OCI-LY3 (cell line): Measurements from ENCODE around the gene PATJ.

Experiments
- H2AFZ ChIP-seq: fragments of 200-600, 300-600 bp; shearing (Covaris generic); 2 replicates; pipeline ENCODE4 v1.6.0; 2014; ENCODE audit warnings: antibody characterized with exemption, low read depth, low read length
- H3K27ac ChIP-seq: fragments of 200-600, 300-600 bp; sonication (generic); 2 replicates; pipeline ENCODE4 v1.5.1; 2014; ENCODE audit warnings: mild to moderate bottlenecking, low read length, moderate library complexity, mixed read lengths
- H3K27me3 ChIP-seq: fragments of 200-600, 300-600 bp; sonication (generic); 2 replicates; pipeline ENCODE4 v1.6.1; 2014; ENCODE audit warnings: low read depth, low read length, mixed read lengths
- H3K36me3 ChIP-seq: fragments of 200-600, 300-600 bp; sonication (generic); replicated peaks from 2 replicates; pipeline ENCODE3; 2014; ENCODE audit warnings: low read depth, low read length, mixed read lengths
- H3K4me1 ChIP-seq: fragments of 300-600, 200-600 bp; sonication (generic); 2 replicates; pipeline ENCODE4 v1.6.1; 2014; ENCODE audit warnings: low read length, mixed read lengths
- H3K4me2 ChIP-seq: fragments of 200-600, 300-600 bp; sonication (generic); 2 replicates; pipeline ENCODE4 v1.6.1; 2014; ENCODE audit warnings: low read length, mixed read lengths
- H3K4me3 ChIP-seq: fragments of 300-600, 200-600 bp; sonication (generic); 2 replicates; pipeline ENCODE4 v1.5.1; 2014; ENCODE audit warnings: antibody characterized with exemption, mild to moderate bottlenecking, low read length, moderate library complexity
- H3K79me2 ChIP-seq: fragments of 300-600, 200-600 bp; shearing (Covaris generic); 2 replicates; pipeline ENCODE4 v1.6.1; 2014; ENCODE audit warnings: mild to moderate bottlenecking, low read length, mixed read lengths
- H3K9ac ChIP-seq: fragments of 300-600, 200-600 bp; shearing (Covaris generic); 2 replicates; pipeline ENCODE4 v1.6.0; 2014; ENCODE audit warnings: mild to moderate bottlenecking, low read length, moderate library complexity
- H3K9me3 ChIP-seq: fragments of 200-600, 300-600 bp; shearing (Covaris generic); 2 replicates; pipeline ENCODE4 v1.6.1; 2014; ENCODE audit warnings: low read length, mixed read lengths; ENCODE audit not compliant: insufficient read depth
- H4K20me1 ChIP-seq: fragments of 200-600, 300-600 bp; sonication (generic); 2 replicates; pipeline ENCODE4 v1.6.1; 2016; ENCODE audit warnings: low read length, mixed read lengths; ENCODE audit not compliant: insufficient read depth
- EZH2phosphoT487 ChIP-seq: fragments of 200-600 bp; shearing (Covaris generic); IDR thresholded peaks from 2 replicates; pipeline ENCODE4 v1.6.1; 2018; ENCODE audit warnings: antibody characterized with exemption, mixed run types, low read depth
- TF ChIP-seq, protein P1 (sequence below): fragments of 200-600, 300-600 bp; sonication (generic); IDR thresholded peaks from 2 replicates; pipeline ENCODE4 v1.5.1; 2014; ENCODE audit warnings: antibody characterized with exemption, low read length, low read depth

Gene PATJ

GRCh38 chr1:61743716-61744580 is 1.7 kb downstream of the PATJ start:
- no peak overlapping the region for H3K27ac ChIP-seq
- H2AFZ ChIP-seq, result no peak overlapping the region
- TF ChIP-seq, protein P1, sequence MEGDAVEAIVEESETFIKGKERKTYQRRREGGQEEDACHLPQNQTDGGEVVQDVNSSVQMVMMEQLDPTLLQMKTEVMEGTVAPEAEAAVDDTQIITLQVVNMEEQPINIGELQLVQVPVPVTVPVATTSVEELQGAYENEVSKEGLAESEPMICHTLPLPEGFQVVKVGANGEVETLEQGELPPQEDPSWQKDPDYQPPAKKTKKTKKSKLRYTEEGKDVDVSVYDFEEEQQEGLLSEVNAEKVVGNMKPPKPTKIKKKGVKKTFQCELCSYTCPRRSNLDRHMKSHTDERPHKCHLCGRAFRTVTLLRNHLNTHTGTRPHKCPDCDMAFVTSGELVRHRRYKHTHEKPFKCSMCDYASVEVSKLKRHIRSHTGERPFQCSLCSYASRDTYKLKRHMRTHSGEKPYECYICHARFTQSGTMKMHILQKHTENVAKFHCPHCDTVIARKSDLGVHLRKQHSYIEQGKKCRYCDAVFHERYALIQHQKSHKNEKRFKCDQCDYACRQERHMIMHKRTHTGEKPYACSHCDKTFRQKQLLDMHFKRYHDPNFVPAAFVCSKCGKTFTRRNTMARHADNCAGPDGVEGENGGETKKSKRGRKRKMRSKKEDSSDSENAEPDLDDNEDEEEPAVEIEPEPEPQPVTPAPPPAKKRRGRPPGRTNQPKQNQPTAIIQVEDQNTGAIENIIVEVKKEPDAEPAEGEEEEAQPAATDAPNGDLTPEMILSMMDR, result no peak
- no peak for TF ChIP-seq EZH2phosphoT487
- H3K4me3 ChIP-seq, result no peak overlapping the region
- H3K4me1 ChIP-seq, result peaks cover 10% of the 10 kb centered on the region; the same call in 1 of the 2 replicates
- no peak overlapping the region for H3K9ac ChIP-seq
- no peak overlapping the region for H3K4me2 ChIP-seq
- H4K20me1 ChIP-seq, result no peaks in the 10 kb centered on the region
- H3K27me3 ChIP-seq, result no peaks in the 10 kb centered on the region
- no peaks in the 10 kb centered on the region for H3K9me3 ChIP-seq
- no peaks in the 10 kb centered on the region for H3K79me2 ChIP-seq
- H3K36me3 ChIP-seq, result no peaks in the 10 kb centered on the region

- Histone ChIP-seq H3K9ac (no peak overlapping the region), H3K9me3 (no peaks in the 10 kb centered on the region), H4K20me1 (no peaks in the 10 kb centered on the region), H3K27me3 (no peaks in the 10 kb centered on the region), H3K27ac (no peak overlapping the region), H2AFZ (no peak overlapping the region), H3K4me2 (no peak overlapping the region), H3K4me3 (no peak overlapping the region), H3K36me3 (no peaks in the 10 kb centered on the region), H3K4me1 (peaks cover 7% of the 10 kb centered on the region; the same call in 1 of the 2 replicates), H3K79me2 (no peaks in the 10 kb centered on the region)
- TF ChIP-seq, protein P1, result no peak
- no peak for TF ChIP-seq EZH2phosphoT487
Measured at GRCh38 chr1:61746813-61747212, 4.5 kb downstream of the PATJ start.

DNA sequence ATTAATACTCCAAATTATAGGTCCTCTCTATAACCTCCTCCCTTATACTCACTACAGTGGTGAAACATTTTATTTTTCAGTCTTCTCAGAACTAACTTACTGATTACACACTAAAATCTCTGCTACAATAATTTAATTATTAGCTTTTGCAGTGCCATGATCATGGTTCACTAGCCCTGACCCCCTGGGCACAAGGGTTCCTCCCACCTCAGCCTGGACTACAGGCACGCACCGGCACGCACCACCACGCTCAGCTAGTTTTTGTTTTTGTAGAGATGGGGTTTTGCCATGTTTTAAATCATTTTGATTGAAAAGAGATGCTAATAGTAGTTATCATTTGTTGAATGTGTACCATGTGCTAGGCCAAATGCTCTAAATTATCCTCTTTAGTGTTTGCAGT is 6.3 kb downstream of the PATJ start:
- no peak overlapping the region for H3K4me2 ChIP-seq
- no peak overlapping the region for H3K27ac ChIP-seq
- H3K36me3 ChIP-seq, result no peaks in the 10 kb centered on the region
- TF ChIP-seq EZH2phosphoT487, result no peak
- TF ChIP-seq, protein P1, result no peak
- H3K4me1 ChIP-seq, result peaks cover 7% of the 10 kb centered on the region; the same call in 1 of the 2 replicates
- no peak overlapping the region for H2AFZ ChIP-seq
- H3K4me3 ChIP-seq, result no peak overlapping the region
- H3K9ac ChIP-seq, result no peak overlapping the region
- H3K79me2 ChIP-seq, result no peaks in the 10 kb centered on the region
- H4K20me1 ChIP-seq, result no peaks in the 10 kb centered on the region
- no peaks in the 10 kb centered on the region for H3K27me3 ChIP-seq
- H3K9me3 ChIP-seq, result no peaks in the 10 kb centered on the region

- Histone ChIP-seq H3K27ac (no peak overlapping the region), H3K9ac (no peak overlapping the region), H3K9me3 (no peaks in the 10 kb centered on the region), H3K4me1 (peaks cover 7% of the 10 kb centered on the region; the same call in 1 of the 2 replicates), H4K20me1 (no peaks in the 10 kb centered on the region), H3K27me3 (no peaks in the 10 kb centered on the region), H3K4me3 (no peak overlapping the region), H3K4me2 (no peak overlapping the region), H2AFZ (no peak overlapping the region), H3K79me2 (no peaks in the 10 kb centered on the region), H3K36me3 (no peaks in the 10 kb centered on the region)
- TF ChIP-seq, protein P1, result no peak
- TF ChIP-seq EZH2phosphoT487, result no peak
Measured at GRCh38 chr1:61749574-61749973, 7.3 kb downstream of the PATJ start.
